Ishikawa (cell line): ENCODE results near the gene RBL2.

Source experiments
- CEBPB ChIP-seq: IDR thresholded peaks from 2 replicates; pipeline ENCODE4 v1.6.1; 2012
- FOXM1 ChIP-seq: IDR thresholded peaks from 2 replicates; pipeline ENCODE4 v1.6.1; 2012; ENCODE audit warnings: low read depth, borderline replicate concordance
- RAD21 ChIP-seq: IDR thresholded peaks from 2 replicates; pipeline ENCODE4 v1.6.1; 2012; ENCODE audit warnings: low read depth
- TAF1 ChIP-seq: IDR thresholded peaks from 2 replicates; pipeline ENCODE4 v1.6.1; 2012; ENCODE audit warnings: low read depth, mild to moderate bottlenecking
- TCF12 ChIP-seq: IDR thresholded peaks from 2 replicates; pipeline ENCODE4 v1.6.1; 2012; ENCODE audit warnings: low read depth
- TF ChIP-seq, protein P1 (sequence below): IDR thresholded peaks from 2 replicates; pipeline ENCODE4 v1.6.1; 2012

DNA sequence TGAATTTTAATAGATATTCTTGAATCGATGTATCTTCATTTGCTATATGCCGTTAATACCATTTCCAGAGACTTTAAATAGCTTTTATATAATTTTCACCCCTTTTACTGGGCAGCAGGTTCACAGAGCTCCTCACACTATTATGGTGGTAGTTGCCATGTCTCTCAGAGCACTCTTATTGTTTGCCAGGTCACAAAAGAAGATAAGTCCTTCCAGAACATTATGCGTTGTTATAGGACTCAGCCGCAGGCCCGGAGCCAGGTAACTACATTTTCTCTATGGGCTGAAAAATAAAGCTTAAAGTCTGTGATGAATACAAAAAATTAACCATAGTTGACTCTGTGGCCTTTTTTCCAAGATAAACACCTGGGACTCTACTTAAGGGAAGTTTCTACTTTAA is 44.7 kb downstream of the RBL2 start:
- TF ChIP-seq FOXM1 (no peak), TCF12 (no peak), CEBPB (no peak), RAD21 (no peak), TAF1 (no peak)
- TF ChIP-seq, protein P1, sequence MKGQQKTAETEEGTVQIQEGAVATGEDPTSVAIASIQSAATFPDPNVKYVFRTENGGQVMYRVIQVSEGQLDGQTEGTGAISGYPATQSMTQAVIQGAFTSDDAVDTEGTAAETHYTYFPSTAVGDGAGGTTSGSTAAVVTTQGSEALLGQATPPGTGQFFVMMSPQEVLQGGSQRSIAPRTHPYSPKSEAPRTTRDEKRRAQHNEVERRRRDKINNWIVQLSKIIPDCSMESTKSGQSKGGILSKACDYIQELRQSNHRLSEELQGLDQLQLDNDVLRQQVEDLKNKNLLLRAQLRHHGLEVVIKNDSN = no peak
